ENCODE data around the gene SPATC1L.

Gene SPATC1L

DNA sequence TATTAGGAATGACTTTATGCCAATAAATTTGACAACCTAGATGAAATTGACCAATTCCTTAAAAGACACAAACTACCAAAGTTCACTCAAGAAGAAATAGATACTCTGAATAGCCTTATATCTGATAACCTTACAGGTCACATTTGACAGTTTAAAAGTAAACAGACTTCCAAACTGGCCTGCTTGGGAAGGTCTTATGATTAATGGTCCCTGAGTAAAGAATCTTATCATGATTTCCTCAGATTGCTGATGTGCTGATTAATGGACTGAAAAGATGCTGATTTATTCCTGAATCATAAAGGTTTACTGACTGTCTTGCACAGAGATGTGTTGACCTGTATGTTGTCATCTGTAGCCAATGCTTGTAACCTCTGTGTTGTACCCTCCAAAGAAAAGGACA, 19.2 kb downstream of the SPATC1L start:
- in situ Hi-C loops (cut with HindIII; ENCODE audit: low sequenced_read_pairs): no loop called here

DNA sequence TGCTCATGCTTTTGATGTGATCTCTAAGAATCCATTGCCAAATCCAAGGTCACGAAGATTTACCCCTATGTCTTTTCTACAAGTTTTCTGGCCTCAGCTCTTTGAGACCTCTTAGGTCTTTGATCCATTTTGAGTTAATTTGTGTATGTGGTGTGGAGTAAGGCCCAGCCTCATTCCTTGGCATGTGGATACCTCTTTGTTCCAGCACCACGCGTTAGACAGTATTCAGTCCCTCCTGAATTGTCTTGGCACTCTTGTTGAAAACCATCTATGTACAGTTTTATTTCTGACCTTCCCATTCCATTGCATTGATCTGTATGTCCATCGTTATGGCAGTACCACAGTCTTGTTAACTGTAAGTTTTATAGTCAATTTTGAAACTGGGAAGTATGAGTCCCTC, 20.9 kb downstream of the SPATC1L start:
- in situ Hi-C loops (cut with HindIII; ENCODE audit: low sequenced_read_pairs): no loop called here

DNA sequence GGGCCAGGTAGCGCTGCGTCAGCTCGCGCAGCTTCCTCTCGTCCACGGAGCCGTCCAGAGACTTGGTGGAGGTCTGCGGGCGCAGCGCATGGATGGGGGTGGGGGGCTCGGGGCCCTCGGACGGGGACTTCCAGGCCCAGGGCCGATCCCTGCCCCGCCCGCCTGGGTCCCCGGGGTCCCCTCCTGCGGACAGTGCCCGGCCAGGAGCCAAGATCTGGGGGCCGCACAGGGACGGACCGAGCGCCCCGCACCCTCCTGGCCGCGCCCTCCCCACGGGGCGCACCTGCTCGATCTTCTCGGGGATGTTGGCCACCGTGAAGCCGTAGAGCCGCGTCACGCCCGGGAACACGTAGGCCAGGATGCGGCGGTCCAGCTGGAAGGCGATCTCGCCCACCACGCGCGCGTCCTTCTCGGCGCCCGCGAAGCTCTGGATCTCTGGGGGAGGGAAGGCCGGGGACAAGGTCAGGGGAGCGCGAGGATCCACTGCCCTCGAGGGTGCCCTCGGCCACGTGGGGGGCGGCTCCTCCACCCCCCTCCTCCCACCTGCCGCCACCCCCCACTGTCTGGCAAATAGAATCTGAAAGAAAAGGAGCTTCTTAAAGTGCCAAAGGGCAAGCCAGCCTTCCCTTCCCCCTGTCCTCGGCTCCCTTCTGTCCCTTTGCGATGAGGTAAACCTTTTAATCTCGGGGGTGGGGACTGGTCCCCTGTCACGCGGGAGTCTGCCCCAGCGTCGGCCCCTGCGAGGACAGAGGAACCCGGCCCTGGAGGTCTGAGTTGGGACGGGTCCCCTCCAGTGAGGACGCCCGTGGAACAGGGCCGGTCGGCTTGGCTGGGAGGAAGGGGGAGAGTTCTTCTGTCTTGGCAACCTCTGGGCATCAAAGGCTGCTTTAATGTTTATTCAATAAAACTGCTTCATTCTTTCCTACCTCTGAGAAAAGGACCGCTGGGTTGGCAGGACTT, 22.3 kb downstream of the SPATC1L start:
- in situ Hi-C loops (cut with HindIII; ENCODE audit: low sequenced_read_pairs): no loop called here

DNA sequence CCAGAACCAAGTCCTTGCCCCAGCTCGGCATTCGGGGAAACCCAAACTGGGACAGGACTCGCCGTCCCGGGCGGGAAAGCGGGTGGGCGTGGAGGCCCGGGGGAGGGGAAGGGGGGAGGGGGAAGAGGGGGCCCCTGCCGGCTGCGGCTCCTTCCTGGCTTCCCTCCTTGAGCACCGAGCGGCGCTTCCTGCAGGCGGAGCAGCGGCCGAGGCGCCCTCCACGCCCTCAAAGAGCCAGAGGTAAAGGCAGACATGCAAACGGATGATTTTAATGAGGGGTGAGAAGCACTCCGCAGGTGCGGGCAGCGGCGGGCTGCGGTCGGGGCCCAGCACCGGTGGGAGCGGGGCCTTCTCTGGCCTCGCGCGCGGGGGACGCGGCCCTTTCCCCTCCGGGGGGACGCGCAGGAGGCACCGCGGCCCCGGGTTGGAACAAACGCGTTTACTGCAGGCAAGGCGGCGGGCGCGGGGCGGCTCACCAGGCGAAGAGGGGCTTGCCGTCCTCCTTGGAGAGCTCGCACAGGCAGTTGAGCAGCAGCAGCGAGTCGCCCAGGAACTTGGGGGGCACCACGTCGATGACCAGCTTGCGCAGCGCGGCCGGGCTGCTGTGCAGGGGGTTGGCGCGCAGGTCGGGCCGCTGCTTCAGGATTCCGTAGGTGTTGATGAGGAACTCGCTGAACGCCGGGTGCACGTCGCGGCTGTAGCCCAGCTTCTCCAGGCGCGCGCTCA, 23.2 kb downstream of the SPATC1L start:
- in situ Hi-C loops (cut with HindIII; ENCODE audit: low sequenced_read_pairs): no loop called here

DNA sequence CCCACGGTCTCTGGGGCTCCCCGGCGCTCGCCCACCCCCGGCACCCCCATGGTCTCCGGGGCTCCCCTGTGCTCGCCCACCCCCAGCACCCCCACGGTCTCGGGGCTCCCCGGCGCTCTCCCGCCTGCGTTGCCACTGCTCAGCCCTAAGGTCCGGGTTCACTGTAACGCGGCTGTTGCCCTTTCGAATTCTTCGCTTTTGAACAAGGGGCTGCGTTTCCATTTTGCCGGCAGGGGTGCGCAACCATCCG, 23.7 kb downstream of the SPATC1L start:
- in situ Hi-C loops (cut with HindIII; ENCODE audit: low sequenced_read_pairs): no loop called here

DNA sequence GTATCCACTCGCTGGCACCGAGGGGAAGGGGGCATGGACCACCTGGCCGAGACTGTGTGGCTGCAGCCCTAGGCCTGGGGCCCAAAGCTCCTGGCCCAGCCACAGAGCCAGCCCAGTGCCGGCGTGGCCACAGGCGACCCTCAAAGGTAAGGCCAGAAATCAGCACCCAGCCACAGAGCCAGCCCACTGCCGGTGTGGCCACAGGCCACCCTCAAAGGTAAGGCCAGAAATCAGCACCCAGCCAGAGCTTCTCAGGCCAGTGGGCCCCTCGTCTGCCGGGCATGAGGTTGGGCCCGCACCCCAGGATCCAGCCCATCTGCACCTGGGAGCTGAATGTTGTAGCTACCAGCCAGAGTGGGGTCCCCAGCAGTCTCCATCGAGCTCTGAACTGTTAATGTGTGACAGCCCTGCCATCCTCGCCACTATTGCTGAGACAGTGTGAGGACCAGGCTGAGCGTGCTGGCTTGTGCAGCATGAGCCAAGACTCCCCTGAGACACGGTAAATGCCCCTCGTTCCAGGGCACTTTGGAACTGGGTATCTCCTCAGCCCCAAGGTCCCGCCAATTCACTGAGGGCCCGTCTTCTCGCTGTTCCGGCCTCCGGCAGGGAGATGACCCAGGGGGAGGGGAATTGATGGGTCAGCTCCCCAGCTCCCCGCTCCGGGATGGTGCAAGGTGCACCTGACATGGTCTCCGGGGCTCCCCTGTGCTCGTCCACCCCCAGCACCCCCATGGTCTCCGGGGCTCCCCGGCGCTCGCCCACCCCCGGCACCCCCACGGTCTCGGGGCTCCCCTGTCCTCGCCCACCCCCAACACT, 24.2 kb downstream of the SPATC1L start:
- in situ Hi-C loops (cut with HindIII; ENCODE audit: low sequenced_read_pairs): no loop called here

DNA sequence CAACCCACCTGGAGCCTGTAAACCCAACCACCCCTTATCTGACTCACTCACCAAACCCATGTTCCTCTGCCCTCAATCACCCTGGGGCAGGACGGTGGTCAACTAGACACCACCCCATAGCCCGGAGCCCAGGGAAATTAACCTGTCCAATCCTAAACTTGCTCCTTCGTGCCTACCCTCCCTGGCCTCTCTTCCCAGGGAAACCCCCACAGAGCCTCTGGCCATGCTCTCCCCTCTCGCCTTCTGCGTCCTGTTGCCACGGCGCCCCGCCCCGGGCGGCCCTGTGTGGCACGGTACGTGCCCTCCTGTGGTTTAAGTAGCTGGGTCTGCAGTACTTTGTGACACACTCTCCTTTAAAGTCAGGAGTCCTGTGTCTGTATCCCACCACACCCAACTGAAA, 24.9 kb downstream of the SPATC1L start:
- in situ Hi-C loops (cut with HindIII; ENCODE audit: low sequenced_read_pairs): no loop called here

DNA sequence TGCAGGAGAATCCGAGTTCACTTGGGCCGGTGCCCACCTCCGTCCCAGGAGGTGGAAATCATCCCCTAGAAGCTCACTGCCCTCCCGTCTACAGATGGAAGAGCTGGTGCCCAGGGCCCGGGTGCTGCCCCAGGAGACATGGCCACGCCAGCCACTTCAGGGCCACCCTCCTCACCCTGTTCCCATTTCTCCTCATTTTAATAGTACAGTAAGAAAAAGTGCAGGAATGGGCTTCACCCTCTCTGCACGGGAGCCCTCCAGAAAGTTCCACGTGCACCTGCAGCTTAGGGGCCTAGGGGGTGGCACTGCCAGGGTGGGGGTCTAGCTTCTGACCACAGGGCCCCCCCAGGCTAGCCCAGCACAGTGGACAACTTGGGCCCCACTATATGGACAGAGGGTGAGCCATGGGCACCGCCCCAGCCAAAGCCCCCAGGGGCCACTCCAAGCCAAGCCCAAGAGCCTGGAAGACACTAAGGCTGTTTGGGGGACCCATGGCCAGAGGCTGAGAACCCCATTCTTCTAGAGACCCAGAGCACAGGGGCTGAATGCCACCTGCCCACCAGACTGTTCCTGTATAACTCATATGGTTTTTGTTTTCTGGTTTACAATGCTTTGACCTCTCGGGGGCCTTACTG, 25.5 kb downstream of the SPATC1L start:
- in situ Hi-C loops (cut with HindIII; ENCODE audit: low sequenced_read_pairs): no loop called here

DNA sequence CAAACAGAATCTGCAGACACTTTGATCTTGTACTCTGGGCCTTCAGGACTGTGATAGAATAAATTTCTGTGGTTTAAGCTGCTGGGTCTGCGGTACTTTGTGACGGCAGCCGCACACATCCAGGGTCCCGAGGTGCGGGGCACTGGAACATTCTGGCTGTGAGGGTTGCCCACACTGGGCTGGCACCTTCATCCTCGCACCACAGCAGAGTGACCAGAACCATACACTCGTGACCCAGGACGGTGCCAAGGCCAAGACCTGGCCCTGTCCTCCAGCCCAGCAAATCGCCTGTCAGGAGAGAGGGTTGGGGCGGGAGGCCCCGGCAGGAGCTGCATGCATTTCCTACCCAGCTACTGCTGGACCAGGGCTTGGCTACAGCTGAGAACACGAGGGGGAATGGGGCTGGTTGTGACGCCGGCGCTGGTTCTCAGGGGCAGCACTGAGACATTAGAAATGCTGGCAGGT, 26.2 kb downstream of the SPATC1L start:
- in situ Hi-C loops (cut with HindIII; ENCODE audit: low sequenced_read_pairs): no loop called here

DNA sequence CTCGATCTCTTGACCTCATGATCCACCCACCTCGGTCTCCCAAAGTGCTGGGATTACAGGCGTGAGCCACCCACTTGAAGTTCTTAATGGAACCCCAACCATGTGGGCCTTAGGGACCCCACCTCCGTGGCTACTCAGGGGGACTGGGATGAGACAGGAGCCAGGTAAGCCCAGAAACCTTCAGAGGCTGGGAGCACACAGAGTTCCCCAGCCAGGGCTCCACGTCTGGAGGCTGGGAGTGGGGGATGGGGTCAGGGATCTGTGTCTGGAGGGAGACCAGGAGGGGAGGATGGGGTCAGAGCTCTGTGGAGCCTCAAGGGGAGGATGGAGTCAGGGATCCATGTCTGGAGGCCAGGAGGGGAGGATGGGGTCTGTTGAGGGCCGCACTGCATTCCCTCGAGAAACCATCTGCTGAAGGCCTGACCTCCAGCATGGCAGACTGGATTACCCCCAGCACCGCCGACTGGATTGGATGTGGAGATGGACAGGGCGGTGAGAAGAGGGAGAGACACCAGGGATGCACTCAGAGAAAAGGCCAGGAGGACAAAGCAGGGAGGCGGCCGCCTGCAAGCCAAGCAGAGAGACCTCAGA, 26.8 kb downstream of the SPATC1L start:
- in situ Hi-C loops (cut with HindIII; ENCODE audit: low sequenced_read_pairs): no loop called here

DNA sequence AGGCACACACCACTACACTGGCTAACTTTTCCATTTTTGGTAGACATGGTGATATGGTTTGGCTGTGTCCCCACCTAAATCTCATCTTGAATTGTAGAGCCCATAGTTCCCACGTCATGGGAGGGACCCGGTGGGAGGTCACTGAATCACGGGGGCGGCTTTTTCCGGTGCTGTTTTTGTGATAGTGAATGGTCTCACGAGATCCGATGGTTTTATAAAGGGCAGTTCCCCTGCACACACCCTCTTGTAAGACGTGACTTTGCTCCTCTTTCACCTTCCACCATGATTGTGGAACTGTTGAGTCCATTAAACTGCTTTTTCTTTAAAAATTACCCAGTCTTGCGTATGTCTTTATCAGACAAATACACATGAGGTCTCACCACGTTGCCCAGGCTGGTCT, 27.6 kb downstream of the SPATC1L start:
- in situ Hi-C loops (cut with HindIII; ENCODE audit: low sequenced_read_pairs): no loop called here

DNA sequence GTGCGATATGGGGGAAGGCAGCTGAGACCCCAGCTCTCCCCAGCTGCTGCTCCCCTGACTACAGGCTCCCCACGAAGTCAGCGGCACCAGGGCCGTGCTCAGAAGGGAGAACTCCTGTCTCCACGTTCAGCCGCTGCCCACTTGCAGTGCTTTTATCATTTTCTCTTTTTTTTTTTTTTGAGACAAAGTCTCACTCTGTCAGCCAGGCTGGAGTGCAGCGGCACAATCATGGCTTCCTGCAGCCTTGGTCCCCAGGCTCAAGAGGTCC, 27.9 kb downstream of the SPATC1L start:
- in situ Hi-C loops (cut with HindIII; ENCODE audit: low sequenced_read_pairs): no loop called here

DNA sequence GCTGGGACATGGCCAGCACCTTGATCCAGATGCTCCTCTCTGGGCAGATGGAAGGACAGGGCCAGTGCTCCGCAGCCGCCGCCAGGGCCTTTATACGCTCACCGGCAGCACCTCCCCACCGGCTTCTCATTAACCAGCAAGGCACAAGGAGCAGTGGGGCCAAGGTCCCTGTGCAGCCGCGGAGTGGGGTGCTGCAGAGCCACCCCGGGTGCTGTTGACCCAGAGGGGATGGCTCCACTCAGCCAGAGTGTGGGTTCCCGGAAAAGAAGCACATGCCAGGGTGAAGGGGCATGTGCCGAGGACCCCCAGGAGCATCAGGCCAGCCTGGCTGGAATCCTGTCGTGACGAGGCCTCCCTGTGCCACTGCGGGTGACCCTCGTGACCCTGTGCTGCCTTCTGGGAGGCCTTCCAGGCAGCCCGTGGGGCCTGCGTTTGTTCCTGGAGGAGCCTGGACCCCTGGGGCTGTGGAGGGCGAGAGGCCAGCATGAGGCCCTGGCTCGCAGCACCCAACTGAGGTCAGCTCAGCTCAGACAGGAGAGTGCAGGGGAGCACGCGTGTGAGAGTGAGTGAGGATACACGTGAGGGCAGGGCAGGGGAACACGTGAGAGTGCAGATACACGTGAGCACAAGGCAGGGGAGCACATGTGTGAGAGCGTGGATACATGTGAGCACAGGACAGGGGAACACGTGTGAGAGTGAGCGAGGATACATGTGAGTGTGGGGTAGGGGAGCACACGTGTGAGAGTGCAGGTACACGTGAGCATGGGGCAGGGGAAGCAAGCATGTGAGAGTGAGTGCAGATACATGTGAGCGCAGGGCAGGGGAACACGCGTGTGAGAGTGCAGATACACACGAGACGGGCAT, 28.5 kb downstream of the SPATC1L start, which contains the start of gene FTCD:
Gene FTCD (minus strand): TSS at position 66 of the 864 bp plus-strand sequence. CDS start 56 bp downstream, at position 10.
- in situ Hi-C loops (cut with HindIII; ENCODE audit: low sequenced_read_pairs): no loop called here

DNA sequence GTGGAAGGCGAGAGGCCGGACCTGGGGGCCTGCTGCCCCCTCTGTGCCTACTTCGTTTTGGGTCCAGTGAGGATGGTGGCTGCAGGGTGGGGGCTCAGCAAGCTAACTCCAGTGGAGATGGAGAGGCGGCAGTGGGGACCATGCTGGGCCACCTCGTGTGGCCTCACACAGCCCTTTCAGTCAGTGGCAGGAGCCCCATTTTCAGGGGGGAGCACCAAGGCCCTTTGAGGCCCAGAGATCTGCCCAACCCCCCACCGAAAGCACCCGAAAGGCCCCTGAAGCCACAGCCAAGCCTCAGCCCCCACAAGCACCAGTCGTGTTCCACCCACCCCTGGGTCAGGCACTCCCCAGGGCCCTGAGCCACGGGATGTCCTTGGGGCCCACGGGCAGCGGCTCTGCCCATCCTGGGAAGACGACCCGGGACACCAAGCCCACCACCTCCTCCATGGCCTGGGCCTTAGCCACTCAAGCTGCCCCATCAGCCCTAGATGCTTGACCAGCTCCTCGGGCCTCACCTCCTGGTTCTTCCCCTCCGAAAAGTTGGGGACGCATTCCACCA, 29.2 kb downstream of the SPATC1L start:
- in situ Hi-C loops (cut with HindIII; ENCODE audit: low sequenced_read_pairs): no loop called here

DNA sequence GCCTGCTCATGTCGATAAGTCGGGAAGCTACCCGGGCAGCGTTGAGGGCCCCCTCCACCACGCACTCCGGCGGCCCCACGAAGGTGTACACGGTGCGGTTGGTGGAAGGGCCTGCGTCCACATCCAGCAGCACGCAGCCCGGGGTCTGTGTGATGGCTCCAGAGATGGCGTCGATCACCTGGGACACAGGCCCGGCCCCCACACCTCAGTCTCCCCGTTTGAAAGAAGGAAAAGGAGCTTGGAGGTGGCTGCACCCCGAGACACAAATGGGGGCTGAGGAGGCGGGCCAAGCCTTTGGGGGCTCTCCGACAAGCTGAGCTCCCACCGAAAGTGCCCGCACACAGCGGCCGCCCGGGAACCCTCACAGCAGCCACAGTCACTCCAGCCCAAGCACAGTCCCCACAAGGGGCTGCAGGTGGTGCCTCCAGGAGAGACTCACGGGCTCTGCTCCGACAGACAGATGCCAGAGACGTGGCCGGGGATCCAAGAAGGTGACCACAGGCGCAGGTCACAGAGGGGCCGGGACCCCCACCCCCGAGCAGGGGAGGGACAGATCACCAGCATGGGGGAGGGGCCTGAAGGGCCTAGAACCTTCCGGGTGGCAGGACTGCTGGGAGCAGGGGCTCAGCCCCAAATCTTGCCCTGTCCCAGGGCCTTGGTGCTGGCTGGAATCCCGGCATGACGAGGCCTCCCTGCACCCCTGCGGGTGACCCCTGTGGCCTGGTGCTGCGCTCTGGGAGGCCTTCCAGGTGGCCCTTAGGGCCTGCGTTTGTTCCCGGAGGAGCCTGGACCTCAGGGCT, 29.9 kb downstream of the SPATC1L start:
- in situ Hi-C loops (cut with HindIII; ENCODE audit: low sequenced_read_pairs): no loop called here

DNA sequence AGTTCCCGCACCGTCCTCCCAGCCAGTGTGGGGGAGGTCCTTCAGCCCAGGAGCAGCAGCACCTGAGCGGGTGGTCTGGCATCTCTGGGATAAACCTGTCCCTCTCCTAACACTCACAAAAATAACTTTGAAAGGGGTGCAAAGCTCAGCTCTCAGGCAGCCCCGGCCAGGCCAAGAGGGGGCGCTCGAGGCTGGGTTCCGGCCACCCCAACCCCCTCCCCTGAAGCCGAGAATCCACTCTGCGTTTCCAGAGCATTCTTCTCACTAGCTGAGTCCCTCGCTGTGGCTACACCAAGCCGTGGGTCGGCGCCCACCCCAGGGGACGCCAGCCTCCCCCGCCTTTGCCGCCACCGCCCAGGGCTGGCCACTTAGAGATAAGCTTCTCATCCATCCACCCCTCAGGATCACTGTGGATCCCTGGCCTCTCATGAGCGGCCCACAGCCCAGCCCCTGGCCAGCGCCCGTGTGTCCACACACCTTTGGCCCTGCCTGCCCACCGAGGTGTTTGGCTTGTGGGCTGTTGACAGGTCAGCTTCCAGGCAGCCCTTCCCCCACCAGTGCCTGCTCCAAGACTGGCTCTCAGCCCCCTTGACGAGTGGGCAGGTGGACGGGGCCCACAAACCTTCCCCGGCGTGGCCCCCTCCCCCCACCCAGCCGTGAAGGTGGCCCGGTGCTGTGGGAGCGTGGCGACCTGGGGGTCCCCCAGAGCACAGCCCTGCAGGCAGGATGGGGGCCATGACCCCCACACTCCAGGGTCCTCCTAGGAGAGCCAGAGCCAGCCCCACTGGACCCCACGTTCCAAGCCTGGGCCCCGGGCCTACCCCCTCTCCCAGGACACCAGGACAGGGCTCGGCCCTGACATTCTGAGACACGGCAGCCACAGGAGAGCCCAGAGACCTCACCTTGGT, 30.8 kb downstream of the SPATC1L start:
- in situ Hi-C loops (cut with HindIII; ENCODE audit: low sequenced_read_pairs): no loop called here

DNA sequence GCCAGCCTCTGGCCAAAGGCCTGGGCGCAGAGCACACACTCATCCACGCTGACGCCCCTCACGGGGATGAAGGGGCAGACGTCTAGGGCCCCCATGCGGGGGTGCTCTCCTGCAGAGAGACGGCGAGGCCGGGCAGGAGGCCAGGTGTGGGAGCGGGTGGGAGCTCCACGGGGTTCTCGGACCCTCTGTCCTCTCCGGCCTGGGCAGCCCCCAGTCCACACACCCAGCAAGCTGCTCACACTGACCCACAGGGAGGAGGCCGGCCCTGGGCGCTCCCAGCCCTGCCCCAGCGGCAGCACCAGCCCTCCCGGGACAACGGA, 31.4 kb downstream of the SPATC1L start:
- in situ Hi-C loops (cut with HindIII; ENCODE audit: low sequenced_read_pairs): no loop called here
